DMS 273 treated with DMSO at 0.1 percent for 48 hours (cell line): ENCODE measurements around the gene FRMD1.

Source experiments
- DNase-seq: peaks from one replicate; lab custom pipeline; 2025; lab: John Stamatoyannopoulos, UW

FRMD1 gene

GRCh38 chr6:168055696-168056489, 23.1 kb downstream of the FRMD1 start:
- DNase-seq, result no peak

DNA sequence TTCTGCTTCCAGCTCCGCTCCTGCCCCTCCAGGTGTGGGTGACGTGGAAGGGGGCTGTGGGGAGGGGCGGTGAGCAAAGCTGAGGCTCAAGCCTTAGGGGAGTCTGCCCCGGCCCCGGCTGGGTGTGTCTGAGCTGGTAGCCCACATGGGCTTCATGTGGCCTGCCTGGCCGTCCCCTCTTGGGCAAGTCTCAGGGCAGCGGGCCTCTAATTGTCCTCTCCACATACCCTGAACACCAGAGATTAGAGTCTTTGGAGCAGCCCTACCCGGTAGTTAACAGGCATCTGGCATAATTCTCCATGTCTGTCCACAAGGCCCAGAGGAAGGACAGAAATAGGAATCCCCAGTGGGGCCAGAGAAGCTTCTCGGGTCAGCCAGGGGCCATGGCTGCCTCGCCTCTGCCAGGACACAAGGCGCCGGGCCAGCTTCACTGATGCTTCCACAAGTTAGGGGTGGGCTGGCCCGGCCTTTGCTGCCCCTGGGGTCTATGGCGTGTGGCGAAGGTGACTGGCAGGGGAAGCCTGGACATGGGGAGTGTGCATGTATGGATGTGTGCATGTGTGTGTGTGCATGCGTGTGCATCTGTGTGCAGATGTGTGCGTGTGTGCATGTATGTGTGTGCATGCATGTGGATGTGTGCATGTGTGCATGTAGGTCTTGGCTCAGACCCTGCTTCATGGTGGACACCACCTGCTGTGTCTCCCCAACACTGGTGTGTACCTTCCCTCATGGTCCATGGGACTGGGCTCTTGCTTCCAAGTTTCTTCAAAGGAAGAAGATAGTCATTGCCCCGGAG, 24.0 kb downstream of the FRMD1 start:
- DNase-seq, result no peak

- DNase-seq, result no peak
These were observed 25.0 kb downstream of the FRMD1 start for GRCh38 chr6:168053957-168054471.

- DNase-seq, result no peak
These were observed 25.7 kb downstream of the FRMD1 start for GRCh38 chr6:168053086-168053956.

DNA sequence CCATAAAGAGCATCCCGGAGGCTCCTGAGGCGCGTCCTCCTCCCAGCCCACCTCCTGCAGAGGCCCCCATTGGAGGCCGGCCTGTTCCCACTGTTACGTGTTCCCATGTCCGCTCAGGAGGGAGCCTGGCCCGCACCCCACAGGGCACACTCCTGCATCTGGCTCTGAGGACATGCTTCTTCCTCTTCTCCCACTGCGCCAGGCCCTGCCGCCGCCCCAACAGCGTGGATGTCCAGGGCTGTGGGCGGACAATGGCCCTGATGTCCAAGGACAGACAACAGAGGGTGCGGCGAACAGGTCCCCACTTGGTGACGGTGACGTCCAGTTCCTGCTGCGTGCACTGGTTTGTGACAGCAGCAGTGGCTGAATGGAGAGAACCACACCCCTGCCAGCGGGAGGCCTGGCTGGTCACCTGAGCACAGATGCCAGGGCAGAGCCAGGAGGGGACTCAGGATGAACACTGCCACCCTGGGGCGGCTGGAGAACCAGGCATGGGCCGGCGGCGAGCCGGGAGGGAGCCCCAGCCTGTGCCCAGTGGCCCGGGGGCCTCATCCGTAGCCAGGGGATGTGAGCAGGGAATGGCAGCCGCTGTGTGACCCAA, 26.6 kb downstream of the FRMD1 start:
- no peak for DNase-seq

- no peak for DNase-seq
These were observed 27.4 kb downstream of the FRMD1 start for GRCh38 chr6:168051648-168052047.

- DNase-seq, result no peak
These were observed 28.0 kb downstream of the FRMD1 start for GRCh38 chr6:168050881-168051586.

- no peak for DNase-seq
These were observed 28.7 kb downstream of the FRMD1 start for GRCh38 chr6:168050225-168050880.

GRCh38 chr6:168049706-168050224, 29.2 kb downstream of the FRMD1 start:
- DNase-seq, result no peak

GRCh38 chr6:168049277-168049676, 29.7 kb downstream of the FRMD1 start:
- DNase-seq, result no peak

GRCh38 chr6:168048724-168049025, 30.3 kb downstream of the FRMD1 start:
- DNase-seq, result no peak

GRCh38 chr6:168047841-168048723, 30.9 kb downstream of the FRMD1 start:
- no peak for DNase-seq

DNA sequence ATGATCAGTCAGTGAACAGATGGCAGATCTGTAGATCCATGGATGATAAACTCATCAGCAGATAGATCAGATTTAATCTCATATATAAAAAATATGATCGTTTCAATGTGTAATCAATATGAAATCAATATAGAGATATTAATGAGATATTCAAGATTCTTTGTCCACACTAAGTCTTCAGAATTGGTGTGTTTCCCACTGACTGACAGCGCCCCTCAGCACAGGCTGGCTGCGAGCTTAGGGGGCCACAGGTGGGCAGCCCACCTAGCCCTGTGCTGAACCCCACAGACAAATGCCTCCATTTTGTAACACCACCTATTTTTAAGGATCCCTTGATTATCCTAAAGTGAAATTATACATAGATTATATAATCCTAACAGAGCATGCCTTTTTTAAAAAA, 32.3 kb downstream of the FRMD1 start:
- DNase-seq, result no peak

- no peak for DNase-seq
These were observed 33.0 kb downstream of the FRMD1 start for GRCh38 chr6:168045706-168046620.

DNA sequence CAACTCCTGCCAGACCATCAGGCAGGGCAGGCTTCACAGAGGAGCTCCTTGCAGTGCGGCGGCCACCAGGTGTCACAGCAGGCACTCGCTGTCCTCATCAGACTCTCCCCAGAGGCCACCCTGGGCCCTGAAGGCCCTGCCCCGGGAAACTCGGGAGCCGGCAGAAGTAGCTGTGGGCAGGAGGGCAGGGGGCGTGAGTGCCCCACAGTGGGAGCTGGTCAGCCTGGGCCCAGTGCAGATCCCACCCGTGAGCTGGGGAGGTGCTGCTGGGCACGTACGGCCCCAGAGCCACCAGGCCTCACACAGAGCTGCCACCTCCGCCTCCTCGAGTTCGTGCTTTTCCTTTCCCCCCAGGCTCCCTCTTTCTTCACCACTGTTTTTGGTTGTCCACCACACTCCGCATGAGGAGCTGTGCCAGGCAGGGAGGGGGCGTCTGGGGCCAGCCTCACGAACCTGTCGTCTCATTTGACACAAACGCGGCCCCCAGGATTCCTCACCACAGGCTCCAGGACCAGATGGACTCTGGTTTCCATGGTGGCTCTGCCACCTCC, 33.8 kb downstream of the FRMD1 start:
- DNase-seq, result no peak

- no peak for DNase-seq
These were observed 34.4 kb downstream of the FRMD1 start for GRCh38 chr6:168044521-168045130.

DNA sequence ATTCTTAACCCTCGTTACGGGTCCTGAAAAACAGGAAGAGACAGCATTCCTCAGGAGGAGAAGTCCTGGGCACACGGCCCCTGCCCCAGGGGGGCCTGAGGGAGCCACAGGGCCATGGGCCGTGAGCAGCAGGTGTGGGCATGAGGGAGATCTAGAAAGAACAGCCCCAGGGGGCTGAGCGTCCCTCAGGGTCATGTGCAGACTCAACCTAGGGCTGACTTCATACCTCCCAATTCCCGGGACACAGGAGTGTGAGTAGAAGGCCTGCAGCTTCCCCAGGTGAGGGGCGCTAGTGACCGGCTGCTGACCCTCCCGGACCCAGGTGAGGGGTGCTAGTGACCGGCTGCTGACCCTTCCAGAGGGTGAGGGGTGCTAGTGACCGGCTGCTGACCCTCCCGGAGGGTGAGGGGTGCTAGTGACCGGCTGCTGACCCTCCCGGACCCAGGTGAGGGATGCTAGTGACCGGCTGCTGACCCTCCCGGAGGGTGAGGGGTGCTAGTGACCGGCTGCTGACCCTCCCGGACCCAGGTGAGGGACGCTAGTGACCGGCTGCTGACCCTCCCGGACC, 35.1 kb downstream of the FRMD1 start:
- DNase-seq, result no peak
